Activated T-helper 2 cell treated with anti-CD3 and anti-CD28 coated beads, Interferon-gamma antibody, Interleukin-2, Interleukin-4, amounts not matched to agents 10 μg/mL and 5 μg/mL and 100 μg/mL, durations not matched to agents 14 hours and 24 hours and 36 hours (primary cell): ENCODE data around the gene ASB3. TPM values are rescaled to one million over a fixed set of nuclear protein-coding genes. Genes with fewer than 3 reads are reported as not detected.

Experiments used
- DNase-seq: peaks from one replicate; pipeline ENCODE4 v3.0.0; 2021; ENCODE audit warnings: low spot score
- H3K27ac Mint-ChIP-seq: one replicate; pipeline ENCODE4 v1.8.0; 2021; ENCODE audit warnings: mixed read lengths
- H3K27me3 Mint-ChIP-seq: one replicate; pipeline ENCODE4 v1.8.0; 2021; ENCODE audit warnings: low read depth, mixed read lengths
- H3K36me3 Mint-ChIP-seq: one replicate; pipeline ENCODE4 v1.8.0; 2021; ENCODE audit warnings: low read depth, mixed read lengths
- H3K4me1 Mint-ChIP-seq: one replicate; pipeline ENCODE4 v1.8.0; 2021; ENCODE audit warnings: low read depth, mixed read lengths
- H3K4me3 Mint-ChIP-seq: one replicate; pipeline ENCODE4 v1.8.0; 2021; ENCODE audit warnings: low read depth, mild to moderate bottlenecking, moderate library complexity, mixed read lengths
- H3K9me3 Mint-ChIP-seq: one replicate; pipeline ENCODE4 v1.8.0; 2021; ENCODE audit warnings: mixed read lengths
- intact Hi-C: fragments of 100-400 bp; cut with micrococcal nuclease; formaldehyde crosslinking; loops from one replicate; pipeline ENCODE4 v1.15.1; 2023
- total RNA-seq: library from RNA; stranded (reverse); gene quantifications from 2 replicates; pipeline ENCODE4 v1.2.3, GENCODE V29; 2022

The ASB3 gene
- total RNA-seq, 1 donor from 2014 or later: 26.4 TPM

GRCh38 chr2:53631313-53632125 is 155.2 kb downstream of the ASB3 start:
- intact Hi-C loops: no loop called here
- Mint-ChIP-seq H3K27ac (no peak overlapping the region), H3K9me3 (no peaks in the 10 kb centered on the region), H3K27me3 (no peaks in the 10 kb centered on the region), H3K4me1 (peaks cover 3% of the 10 kb centered on the region), H3K4me3 (no peak overlapping the region), H3K36me3 (no peaks in the 10 kb centered on the region)
- DNase-seq: no peak

GRCh38 chr2:53630026-53630606 is 156.6 kb downstream of the ASB3 start:
- Mint-ChIP-seq H3K4me1 (peaks cover 3% of the 10 kb centered on the region), H3K36me3 (no peaks in the 10 kb centered on the region), H3K9me3 (no peaks in the 10 kb centered on the region), H3K4me3 (no peak overlapping the region), H3K27me3 (no peaks in the 10 kb centered on the region), H3K27ac (no peak overlapping the region)
- no peak for DNase-seq
- intact Hi-C loops: no loop called here

GRCh38 chr2:53629501-53629900 is 157.3 kb downstream of the ASB3 start:
- no peaks in the 10 kb centered on the region for H3K27me3 Mint-ChIP-seq
- DNase-seq: no peak
- no peak overlapping the region for H3K4me3 Mint-ChIP-seq
- no peak overlapping the region for H3K27ac Mint-ChIP-seq
- intact Hi-C loops: no loop called here
- no peaks in the 10 kb centered on the region for H3K36me3 Mint-ChIP-seq
- H3K9me3 Mint-ChIP-seq: no peaks in the 10 kb centered on the region
- H3K4me1 Mint-ChIP-seq: peaks cover 3% of the 10 kb centered on the region

GRCh38 chr2:53629001-53629400 is 157.8 kb downstream of the ASB3 start:
- Mint-ChIP-seq H3K9me3 (no peaks in the 10 kb centered on the region), H3K4me1 (peaks cover 3% of the 10 kb centered on the region), H3K4me3 (no peak overlapping the region), H3K36me3 (no peaks in the 10 kb centered on the region), H3K27ac (no peak overlapping the region), H3K27me3 (no peaks in the 10 kb centered on the region)
- intact Hi-C loops: no loop called here
- no peak for DNase-seq

GRCh38 chr2:53622141-53622540 is 164.6 kb downstream of the ASB3 start:
- DNase-seq: no peak
- H3K9me3 Mint-ChIP-seq: no peaks in the 10 kb centered on the region
- no peak overlapping the region for H3K4me3 Mint-ChIP-seq
- no peaks in the 10 kb centered on the region for H3K4me1 Mint-ChIP-seq
- intact Hi-C loops: no loop called here
- no peaks in the 10 kb centered on the region for H3K27me3 Mint-ChIP-seq
- no peak overlapping the region for H3K27ac Mint-ChIP-seq
- H3K36me3 Mint-ChIP-seq: no peaks in the 10 kb centered on the region

GRCh38 chr2:53620981-53621380 is 165.8 kb downstream of the ASB3 start:
- H3K27me3 Mint-ChIP-seq: no peaks in the 10 kb centered on the region

More at GRCh38 chr2:53620981-53621380, 165.8 kb downstream of the ASB3 start:
- Mint-ChIP-seq H3K27ac (no peak overlapping the region), H3K36me3 (no peaks in the 10 kb centered on the region), H3K4me3 (no peak overlapping the region), H3K9me3 (no peaks in the 10 kb centered on the region), H3K4me1 (no peaks in the 10 kb centered on the region)
- intact Hi-C loops: no loop called here
- no peak for DNase-seq

Other genes starting within 250 kb of the ASB3 start
- 22.4 and 25.3 TPM in 2 replicates for gene CHAC2, start 19.1 kb downstream of the ASB3 start, total RNA-seq
- gene ERLEC1, start 91 bp upstream of the ASB3 start, total RNA-seq: 36.0 and 36.2 TPM in 2 replicates
- 2.4 TPM in 2 replicates for gene GPR75, start 73.0 kb upstream of the ASB3 start, total RNA-seq
- 52.0 and 57.3 TPM in 2 replicates for gene PSME4, start 184.0 kb upstream of the ASB3 start, total RNA-seq